HepG2 (cell line): ENCODE measurements around the gene TMEM95. TPM values are rescaled to one million over a fixed set of nuclear protein-coding genes. Genes with fewer than 3 reads are reported as not detected.

Source experiments
- AHR ChIP-seq: IDR thresholded peaks from 2 replicates; pipeline ENCODE4 v1.6.1; 2018; ENCODE audit warnings: missing genetic modification reagents, missing compliant biosample characterization
- BRCA1 ChIP-seq: sonication (generic); formaldehyde crosslinking; IDR thresholded peaks from 2 replicates; pipeline ENCODE4 v1.4.0; 2020; ENCODE audit warnings: missing genetic modification reagents
- ERF ChIP-seq: IDR thresholded peaks from 2 replicates; pipeline ENCODE4 v1.6.1; 2018; ENCODE audit warnings: missing biosample characterization, missing genetic modification reagents
- ETV6 ChIP-seq: sonication (generic); formaldehyde crosslinking; conservative IDR thresholded peaks from 2 replicates; pipeline ENCODE4 v1.4.0; 2020; ENCODE audit warnings: missing genetic modification reagents
- FOSL1 ChIP-seq: sonication (generic); formaldehyde crosslinking; IDR thresholded peaks from 2 replicates; pipeline ENCODE4 v1.9.0; 2021; ENCODE audit warnings: missing genetic modification reagents, borderline replicate concordance
- IRX3 ChIP-seq: sonication (generic); formaldehyde crosslinking; IDR thresholded peaks from 2 replicates; pipeline ENCODE4 v1.8.1; 2023; ENCODE audit warnings: mild to moderate bottlenecking, low read depth, missing genetic modification reagents, borderline replicate concordance
- KLF11 ChIP-seq: IDR thresholded peaks from 2 replicates; pipeline ENCODE4 v1.6.1; 2016; ENCODE audit warnings: missing compliant biosample characterization
- MXI1 ChIP-seq: IDR thresholded peaks from 3 replicates; pipeline ENCODE4 v1.6.1; 2012; ENCODE audit warnings: low read depth, low read length, inconsistent platforms, borderline replicate concordance
- NAIF1 ChIP-seq: sonication (generic); formaldehyde crosslinking; IDR thresholded peaks from 2 replicates; pipeline ENCODE4 v1.5.0; 2020; ENCODE audit warnings: mild to moderate bottlenecking, missing genetic modification reagents, borderline replicate concordance
- NCOA1 ChIP-seq: sonication (generic); formaldehyde crosslinking; IDR thresholded peaks from 2 replicates; pipeline ENCODE4 v1.9.0; 2021; ENCODE audit warnings: missing genetic modification reagents
- TEAD3 ChIP-seq: optimal IDR thresholded peaks from 2 replicates; pipeline ENCODE3; 2016; ENCODE audit warnings: borderline replicate concordance
- TGIF2 ChIP-seq: IDR thresholded peaks from 2 replicates; pipeline ENCODE4 v1.6.1; 2016; ENCODE audit warnings: control low read depth, missing compliant biosample characterization
- XBP1 ChIP-seq: sonication (generic); formaldehyde crosslinking; IDR thresholded peaks from 2 replicates; pipeline ENCODE4 v1.5.0; 2020; ENCODE audit warnings: missing genetic modification reagents
- ZBTB38 ChIP-seq: sonication (generic); formaldehyde crosslinking; IDR thresholded peaks from 2 replicates; pipeline ENCODE4 v1.5.1; 2020; ENCODE audit warnings: mild to moderate bottlenecking, missing genetic modification reagents
- ZFP36 ChIP-seq: fragments of 150-350 bp; IDR thresholded peaks from 2 replicates; pipeline ENCODE4 v1.6.1; 2018; ENCODE audit warnings: borderline replicate concordance, low read length, low read depth; ENCODE audit not compliant: partially characterized antibody
- ZNF451 ChIP-seq: sonication (generic); formaldehyde crosslinking; IDR thresholded peaks from 2 replicates; pipeline ENCODE4 v1.5.0; 2020; ENCODE audit warnings: mild to moderate bottlenecking, missing genetic modification reagents
- ZSCAN12 ChIP-seq: sonication (generic); formaldehyde crosslinking; IDR thresholded peaks from 2 replicates; pipeline ENCODE4 v1.9.0; 2021; ENCODE audit warnings: mild to moderate bottlenecking, missing genetic modification reagents
- polyA plus RNA-seq, 8 experiments: library from polyadenylated mRNA; depleted of rRNA in 3 of 8; stranded (reverse) in 7 of 8; unstranded in 1 of 8; fragments of >200 nt; fragmentation: Illumina TruSeq in 4 of 8; extraction: Trizol in 4 of 8; gene quantifications; 2 replicates each; pipeline versions ENCODE4 v1.2.1 to v1.2.3, GENCODE V29; 2011 to 2016; ENCODE audit warnings: low read depth in 4 of 8, missing spikeins in 1 of 8, mixed read lengths in 1 of 8; ENCODE audit not compliant: insufficient read depth in 1 of 8
- total RNA-seq, 5 experiments: library from RNA; depleted of rRNA; stranded (reverse); fragments of >200 nt; fragmentation: Illumina TruSeq; extraction: Trizol; gene quantifications; 2 replicates each; pipeline ENCODE4 v1.2.3, GENCODE V29; 2016; ENCODE audit warnings: low read depth in 1 of 5
- TF ChIP-seq, protein P1 (sequence below): sonication (generic); formaldehyde crosslinking; IDR thresholded peaks from 2 replicates; pipeline ENCODE4 v1.8.1; 2023; ENCODE audit warnings: mild to moderate bottlenecking, inconsistent platforms, moderate library complexity, missing genetic modification reagents, borderline replicate concordance
- TF ChIP-seq, protein P2 (sequence below): sonication (generic); formaldehyde crosslinking; IDR thresholded peaks from 2 replicates; pipeline ENCODE4 v1.4.0; 2020; ENCODE audit warnings: mild to moderate bottlenecking, missing genetic modification reagents
- TF ChIP-seq, protein P3 (sequence below): sonication (generic); formaldehyde crosslinking; IDR thresholded peaks from 2 replicates; pipeline ENCODE4 v1.4.0; 2020; ENCODE audit warnings: missing genetic modification reagents
- TF ChIP-seq, protein P4 (sequence below): sonication (generic); formaldehyde crosslinking; IDR thresholded peaks from 2 replicates; pipeline ENCODE4 v1.8.1; 2023; ENCODE audit warnings: mild to moderate bottlenecking, moderate library complexity, missing genetic modification reagents
- TF ChIP-seq, protein P5 (sequence below): sonication (generic); formaldehyde crosslinking; IDR thresholded peaks from 2 replicates; pipeline ENCODE4 v1.4.0; 2020; ENCODE audit warnings: missing genetic modification reagents, borderline replicate concordance

TMEM95 gene
- total and polyA plus RNA-seq, 2 of the 13 experiments (the other 11 are each of a cell fraction or from before 2014, with no cell fraction given) = not detected

DNA sequence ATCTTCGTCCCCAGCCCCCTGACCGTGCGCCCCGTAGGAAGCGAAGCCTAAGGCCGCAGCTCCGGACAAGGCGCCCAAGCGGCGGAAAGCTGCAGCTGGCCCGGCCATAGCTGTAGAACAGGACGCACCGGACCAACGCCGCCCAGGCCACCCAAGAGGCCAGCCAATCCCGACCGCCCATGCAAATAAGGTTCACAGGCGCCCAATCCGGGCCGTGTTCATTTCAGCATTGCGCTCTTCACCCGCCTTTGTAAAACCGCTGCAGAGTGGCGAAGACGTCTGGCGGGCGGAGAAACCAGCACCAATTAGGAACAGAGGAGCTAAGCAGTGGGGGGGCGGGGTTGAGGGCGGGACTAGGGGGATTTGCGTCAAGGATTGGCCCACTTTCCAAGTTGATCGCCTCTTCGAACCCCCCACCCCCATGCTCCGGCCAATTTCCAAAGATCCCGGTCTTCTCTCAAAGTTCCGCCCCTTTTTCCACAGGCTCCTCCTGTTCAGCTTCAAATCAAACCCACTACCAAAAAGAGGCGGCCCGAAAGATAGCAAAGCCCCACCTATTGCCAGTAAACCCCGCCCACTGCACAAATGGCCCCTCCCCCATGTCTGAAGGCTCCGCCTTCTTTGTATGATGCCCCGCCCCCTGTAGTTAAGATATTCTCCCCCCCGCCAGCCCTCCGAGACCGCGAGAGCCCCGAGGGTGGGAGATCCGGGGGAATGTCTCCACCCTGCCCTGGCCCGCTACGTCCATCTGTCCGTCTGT is 49.2 kb downstream of the TMEM95 start, which contains the start of gene TMEM256 (continued):
- TF ChIP-seq, protein P1, sequence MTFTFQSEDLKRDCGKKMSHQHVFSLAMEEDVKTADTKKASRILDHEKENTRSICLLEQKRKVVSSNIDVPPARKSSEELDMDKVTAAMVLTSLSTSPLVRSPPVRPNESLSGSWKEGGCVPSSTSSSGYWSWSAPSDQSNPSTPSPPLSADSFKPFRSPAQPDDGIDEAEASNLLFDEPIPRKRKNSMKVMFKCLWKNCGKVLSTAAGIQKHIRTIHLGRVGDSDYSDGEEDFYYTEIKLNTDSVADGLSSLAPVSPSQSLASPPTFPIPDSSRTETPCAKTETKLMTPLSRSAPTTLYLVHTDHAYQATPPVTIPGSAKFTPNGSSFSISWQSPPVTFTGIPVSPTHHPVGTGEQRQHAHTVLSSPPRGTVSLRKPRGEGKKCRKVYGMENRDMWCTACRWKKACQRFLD (CRISPR knock-in tag) = no peak
- TF ChIP-seq, protein P2, sequence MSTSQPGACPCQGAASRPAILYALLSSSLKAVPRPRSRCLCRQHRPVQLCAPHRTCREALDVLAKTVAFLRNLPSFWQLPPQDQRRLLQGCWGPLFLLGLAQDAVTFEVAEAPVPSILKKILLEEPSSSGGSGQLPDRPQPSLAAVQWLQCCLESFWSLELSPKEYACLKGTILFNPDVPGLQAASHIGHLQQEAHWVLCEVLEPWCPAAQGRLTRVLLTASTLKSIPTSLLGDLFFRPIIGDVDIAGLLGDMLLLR (CRISPR knock-in tag) = 0 out of 2 replicates have a peak, but pooled peaks have one; percentile 24
- peak; percentile 65; the same call in 1 of the 2 replicates for TF ChIP-seq ZSCAN12 (CRISPR knock-in tag)
- no peak for TF ChIP-seq ZFP36
- no peak for TF ChIP-seq NCOA1 (CRISPR knock-in tag)
- no peak for TF ChIP-seq AHR (CRISPR knock-in tag)
- no peak for TF ChIP-seq MXI1
- 0 out of 2 replicates have a peak, but pooled peaks have one; percentile 64 for TF ChIP-seq BRCA1 (CRISPR knock-in tag)
- no peak; the same call in 1 of the 2 replicates for TF ChIP-seq ETV6 (CRISPR knock-in tag)
- TF ChIP-seq, protein P3, sequence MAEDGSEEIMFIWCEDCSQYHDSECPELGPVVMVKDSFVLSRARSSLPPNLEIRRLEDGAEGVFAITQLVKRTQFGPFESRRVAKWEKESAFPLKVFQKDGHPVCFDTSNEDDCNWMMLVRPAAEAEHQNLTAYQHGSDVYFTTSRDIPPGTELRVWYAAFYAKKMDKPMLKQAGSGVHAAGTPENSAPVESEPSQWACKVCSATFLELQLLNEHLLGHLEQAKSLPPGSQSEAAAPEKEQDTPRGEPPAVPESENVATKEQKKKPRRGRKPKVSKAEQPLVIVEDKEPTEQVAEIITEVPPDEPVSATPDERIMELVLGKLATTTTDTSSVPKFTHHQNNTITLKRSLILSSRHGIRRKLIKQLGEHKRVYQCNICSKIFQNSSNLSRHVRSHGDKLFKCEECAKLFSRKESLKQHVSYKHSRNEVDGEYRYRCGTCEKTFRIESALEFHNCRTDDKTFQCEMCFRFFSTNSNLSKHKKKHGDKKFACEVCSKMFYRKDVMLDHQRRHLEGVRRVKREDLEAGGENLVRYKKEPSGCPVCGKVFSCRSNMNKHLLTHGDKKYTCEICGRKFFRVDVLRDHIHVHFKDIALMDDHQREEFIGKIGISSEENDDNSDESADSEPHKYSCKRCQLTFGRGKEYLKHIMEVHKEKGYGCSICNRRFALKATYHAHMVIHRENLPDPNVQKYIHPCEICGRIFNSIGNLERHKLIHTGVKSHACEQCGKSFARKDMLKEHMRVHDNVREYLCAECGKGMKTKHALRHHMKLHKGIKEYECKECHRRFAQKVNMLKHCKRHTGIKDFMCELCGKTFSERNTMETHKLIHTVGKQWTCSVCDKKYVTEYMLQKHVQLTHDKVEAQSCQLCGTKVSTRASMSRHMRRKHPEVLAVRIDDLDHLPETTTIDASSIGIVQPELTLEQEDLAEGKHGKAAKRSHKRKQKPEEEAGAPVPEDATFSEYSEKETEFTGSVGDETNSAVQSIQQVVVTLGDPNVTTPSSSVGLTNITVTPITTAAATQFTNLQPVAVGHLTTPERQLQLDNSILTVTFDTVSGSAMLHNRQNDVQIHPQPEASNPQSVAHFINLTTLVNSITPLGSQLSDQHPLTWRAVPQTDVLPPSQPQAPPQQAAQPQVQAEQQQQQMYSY (CRISPR knock-in tag) = peak; percentile 38; the same call in 1 of the 2 replicates
- peak; percentile 36 for TF ChIP-seq TEAD3 (CRISPR knock-in tag)
- TF ChIP-seq FOSL1 (CRISPR knock-in tag) = no peak
- TF ChIP-seq ERF (CRISPR knock-in tag) = peak; percentile 9
- no peak for TF ChIP-seq KLF11
- TF ChIP-seq ZBTB38 (CRISPR knock-in tag) = peak; percentile 22; the same call in 1 of the 2 replicates
- TF ChIP-seq XBP1 = no peak
- TF ChIP-seq, protein P4, sequence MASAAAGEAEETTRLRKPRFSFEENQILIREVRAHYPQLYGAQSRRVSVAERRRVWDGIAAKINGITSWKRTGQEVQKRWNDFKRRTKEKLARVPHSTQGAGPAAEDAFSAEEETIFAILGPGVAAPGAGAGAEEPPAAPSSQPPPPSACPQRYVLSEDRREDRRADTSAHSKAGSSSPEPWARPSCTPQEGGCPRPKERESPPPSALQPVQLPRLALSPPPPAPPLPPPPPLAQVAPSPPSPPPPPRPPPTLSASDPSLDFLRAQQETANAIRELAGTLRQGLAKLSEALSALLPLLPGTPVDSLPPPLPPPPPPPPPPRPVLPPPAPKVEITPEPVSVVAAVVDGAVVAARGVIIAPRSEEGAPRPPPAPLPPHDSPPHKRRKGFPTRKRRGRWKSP = peak; percentile 71
- TF ChIP-seq, protein P5, sequence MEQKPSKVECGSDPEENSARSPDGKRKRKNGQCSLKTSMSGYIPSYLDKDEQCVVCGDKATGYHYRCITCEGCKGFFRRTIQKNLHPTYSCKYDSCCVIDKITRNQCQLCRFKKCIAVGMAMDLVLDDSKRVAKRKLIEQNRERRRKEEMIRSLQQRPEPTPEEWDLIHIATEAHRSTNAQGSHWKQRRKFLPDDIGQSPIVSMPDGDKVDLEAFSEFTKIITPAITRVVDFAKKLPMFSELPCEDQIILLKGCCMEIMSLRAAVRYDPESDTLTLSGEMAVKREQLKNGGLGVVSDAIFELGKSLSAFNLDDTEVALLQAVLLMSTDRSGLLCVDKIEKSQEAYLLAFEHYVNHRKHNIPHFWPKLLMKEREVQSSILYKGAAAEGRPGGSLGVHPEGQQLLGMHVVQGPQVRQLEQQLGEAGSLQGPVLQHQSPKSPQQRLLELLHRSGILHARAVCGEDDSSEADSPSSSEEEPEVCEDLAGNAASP (CRISPR knock-in tag) = no peak
- no peak for TF ChIP-seq TGIF2 (CRISPR knock-in tag)
- 0 out of 2 replicates have a peak, but pooled peaks have one; percentile 5 for TF ChIP-seq NAIF1
- 0 out of 2 replicates have a peak, but pooled peaks have one; percentile 35 for TF ChIP-seq ZNF451
- peak; percentile 65; the same call in 1 of the 2 replicates for TF ChIP-seq IRX3 (CRISPR knock-in tag)
